Upper lobe of left lung (tissue), 4 donors: ENCODE measurements around the gene ZCRB1.

Experiments
- POLR2A ChIP-seq, 4 donors: fragments of 450-650 bp; IDR thresholded peaks; one replicate each; pipeline ENCODE4 v1.5.1; 2016 to 2017; ENCODE audit warnings: antibody characterized with exemption in 4 of 4, mild to moderate bottlenecking in 2 of 4
- POLR2AphosphoS5 ChIP-seq, 2 donors: sonication (generic); formaldehyde crosslinking; IDR thresholded peaks; one replicate each; pipeline ENCODE4 v1.5.1; 2017; ENCODE audit warnings: antibody characterized with exemption in 2 of 2
- TF ChIP-seq, protein P1 (sequence below), 6 experiments: fragments of 450-650 bp in 4 of 6; fragments of 200-600 bp in 2 of 6; sonication (generic) in 2 of 6; IDR thresholded peaks; one replicate each; pipeline ENCODE4 v1.5.1; 2016 to 2019; ENCODE audit warnings: antibody characterized with exemption in 6 of 6

DNA sequence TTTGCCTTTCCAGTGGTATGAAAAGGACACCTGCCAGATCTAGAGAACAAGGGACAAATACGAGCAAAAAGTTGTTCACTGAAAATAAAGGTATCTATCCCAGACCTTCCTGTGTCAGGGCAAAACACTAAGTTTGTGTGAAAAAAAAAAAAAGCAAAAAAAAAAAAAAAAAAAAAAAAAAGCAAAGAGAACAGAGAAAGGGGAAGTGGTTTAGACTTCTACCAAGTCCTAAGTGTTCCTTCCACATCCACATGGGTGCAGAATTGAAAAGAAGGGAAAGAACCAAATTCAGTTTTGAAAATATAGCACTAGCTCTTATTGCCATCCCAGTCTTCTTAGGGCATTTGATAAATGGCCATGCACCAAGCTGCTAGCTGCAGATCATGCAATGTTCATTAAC, 41.7 kb downstream of the ZCRB1 start:
- no peak for TF ChIP-seq POLR2AphosphoS5 (IDR thresholded peaks at IDR 0.05)
- TF ChIP-seq, protein P1, sequence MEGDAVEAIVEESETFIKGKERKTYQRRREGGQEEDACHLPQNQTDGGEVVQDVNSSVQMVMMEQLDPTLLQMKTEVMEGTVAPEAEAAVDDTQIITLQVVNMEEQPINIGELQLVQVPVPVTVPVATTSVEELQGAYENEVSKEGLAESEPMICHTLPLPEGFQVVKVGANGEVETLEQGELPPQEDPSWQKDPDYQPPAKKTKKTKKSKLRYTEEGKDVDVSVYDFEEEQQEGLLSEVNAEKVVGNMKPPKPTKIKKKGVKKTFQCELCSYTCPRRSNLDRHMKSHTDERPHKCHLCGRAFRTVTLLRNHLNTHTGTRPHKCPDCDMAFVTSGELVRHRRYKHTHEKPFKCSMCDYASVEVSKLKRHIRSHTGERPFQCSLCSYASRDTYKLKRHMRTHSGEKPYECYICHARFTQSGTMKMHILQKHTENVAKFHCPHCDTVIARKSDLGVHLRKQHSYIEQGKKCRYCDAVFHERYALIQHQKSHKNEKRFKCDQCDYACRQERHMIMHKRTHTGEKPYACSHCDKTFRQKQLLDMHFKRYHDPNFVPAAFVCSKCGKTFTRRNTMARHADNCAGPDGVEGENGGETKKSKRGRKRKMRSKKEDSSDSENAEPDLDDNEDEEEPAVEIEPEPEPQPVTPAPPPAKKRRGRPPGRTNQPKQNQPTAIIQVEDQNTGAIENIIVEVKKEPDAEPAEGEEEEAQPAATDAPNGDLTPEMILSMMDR (IDR thresholded peaks at IDR 0.05) = no peak
- no peak for TF ChIP-seq POLR2A (IDR thresholded peaks at IDR 0.05)
